B cell (primary cell): ENCODE data around the gene PDE10A. TPM values are rescaled to one million over a fixed set of nuclear protein-coding genes. Genes with fewer than 3 reads are reported as not detected.
"Not testable (repeated sequence)": the region's sequence is repeated elsewhere in the genome, so short reads cannot be mapped to it uniquely, and the experiment has no call there.

Source experiments
- ATAC-seq: fragments of 200-7000 bp; cut with Tn5 transposase; one replicate; pipeline ENCODE4 v1.10.0; 2021; ENCODE audit warnings: low read depth, mild to moderate bottlenecking, moderate number of reproducible peaks, moderate library complexity
- CTCF ChIA-PET: fragments of 350-600 bp; sonication (Branson Sonifier 250); formaldehyde crosslinking; loops from one replicate; lab custom pipeline; 2021; ENCODE audit warnings: antibody characterized with exemption, inconsistent platforms; lab: Charles Lee
- POLR2A ChIA-PET: fragments of 350-600 bp; sonication (Branson Sonifier 250); formaldehyde crosslinking; loops from one replicate; lab custom pipeline; 2021; ENCODE audit warnings: antibody characterized with exemption; lab: Charles Lee
- DNase-seq: peaks from one replicate; pipeline ENCODE4 v3.0.0; 2013
- H2AFZ ChIP-seq: 2 replicates; pipeline ENCODE4 v1.6.1; 2012; ENCODE audit warnings: mild to moderate bottlenecking, low read depth, low read length; ENCODE audit not compliant: insufficient read depth, poor library complexity, severe bottlenecking
- H3K27ac ChIP-seq, 2 donors: 1 replicate in 1 of 2; 2 replicates in 1 of 2; pipeline ENCODE4 v1.5.1; 2012 to 2013; ENCODE audit warnings: low read length in 2 of 2, mild to moderate bottlenecking in 2 of 2, moderate library complexity in 1 of 2
- H3K27me3 ChIP-seq, 4 experiments: fragments of 200-600 bp in 1 of 4; sonication (generic) in 1 of 4; replicated peaks in 1 of 4; 1 replicate in 2 of 4; 2 replicates in 2 of 4; pipeline versions ENCODE4 v1.6.1 to v1.7.0; 2013 to 2016; ENCODE audit warnings: low read length in 3 of 4, mild to moderate bottlenecking in 2 of 4, mixed read lengths in 1 of 4, moderate library complexity in 1 of 4; ENCODE audit not compliant: insufficient read depth in 4 of 4, control insufficient read depth in 3 of 4; ENCODE audit errors: control extremely low read depth in 1 of 4
- H3K36me3 ChIP-seq, 2 experiments: replicated peaks in 1 of 2; 1 replicate in 1 of 2; 2 replicates in 1 of 2; pipeline versions ENCODE4 v1.6.1 to v1.7.1; 2013; ENCODE audit warnings: low read length in 1 of 2; ENCODE audit not compliant: insufficient read depth in 2 of 2, control insufficient read depth in 1 of 2; ENCODE audit errors: control extremely low read depth in 1 of 2, extremely low read depth in 1 of 2
- H3K4me1 ChIP-seq, 2 donors: fragments of 200-600 bp in 1 of 2; sonication (generic) in 1 of 2; 1 replicate in 1 of 2; 2 replicates in 1 of 2; pipeline versions ENCODE4 v1.5.1 to v1.6.1; 2013 to 2017; ENCODE audit warnings: low read length in 2 of 2; ENCODE audit not compliant: control insufficient read depth in 2 of 2, insufficient read depth in 2 of 2
- H3K4me2 ChIP-seq: replicated peaks from 2 replicates; pipeline ENCODE3; 2012; ENCODE audit warnings: mild to moderate bottlenecking, low read depth, low read length; ENCODE audit not compliant: poor library complexity, severe bottlenecking
- H3K4me3 ChIP-seq, 5 experiments: fragments of 200-600 bp in 1 of 5; sonication (generic) in 1 of 5; 1 replicate in 3 of 5; 2 replicates in 2 of 5; pipeline versions ENCODE4 v1.5.1 to v1.7.0; 2011 to 2016; ENCODE audit warnings: low read length in 4 of 5, mild to moderate bottlenecking in 4 of 5, low read depth in 2 of 5, control low read depth in 1 of 5, moderate library complexity in 1 of 5; ENCODE audit not compliant: insufficient read depth in 1 of 5; ENCODE audit errors: control extremely low read depth in 1 of 5, extremely low read depth in 1 of 5
- H3K79me2 ChIP-seq: fragments of 200-600 bp; sonication (generic); one replicate; pipeline ENCODE4 v1.6.0; 2016; ENCODE audit warnings: low read length; ENCODE audit not compliant: control insufficient read depth, insufficient read depth
- H3K9ac ChIP-seq: fragments of 200-600 bp; sonication (generic); 2 replicates; pipeline ENCODE4 v1.6.1; 2017; ENCODE audit warnings: mild to moderate bottlenecking, low read length, moderate library complexity
- H3K9me3 ChIP-seq, 3 donors: one replicate each; pipeline versions ENCODE4 v1.6.1 to v1.7.1; 2013; ENCODE audit warnings: low read length in 2 of 3; ENCODE audit not compliant: control insufficient read depth in 2 of 3, insufficient read depth in 1 of 3; ENCODE audit errors: control extremely low read depth in 1 of 3
- H4K20me1 ChIP-seq: 2 replicates; pipeline ENCODE4 v1.6.0; 2012; ENCODE audit warnings: mild to moderate bottlenecking, low read length; ENCODE audit not compliant: insufficient read depth, control insufficient read depth, poor library complexity, severe bottlenecking
- H3K27ac Mint-ChIP-seq: one replicate; pipeline ENCODE4 v1.8.0; 2021; ENCODE audit warnings: mixed read lengths
- H3K27me3 Mint-ChIP-seq: one replicate; pipeline ENCODE4 v1.8.0; 2021; ENCODE audit warnings: mixed read lengths
- H3K4me1 Mint-ChIP-seq: one replicate; pipeline ENCODE4 v1.8.0; 2021; ENCODE audit warnings: mixed read lengths
- H3K4me3 Mint-ChIP-seq: one replicate; pipeline ENCODE4 v1.8.0; 2021; ENCODE audit warnings: mixed read lengths
- H3K9me3 Mint-ChIP-seq: one replicate; pipeline ENCODE4 v1.8.0; 2022; ENCODE audit warnings: mixed read lengths; ENCODE audit not compliant: insufficient read depth
- EZH2 ChIP-seq: IDR thresholded peaks from 2 replicates; pipeline ENCODE4 v1.6.1; 2012; ENCODE audit warnings: borderline replicate concordance, low read depth, mild to moderate bottlenecking, moderate library complexity, low read length; ENCODE audit not compliant: insufficient read depth, poor library complexity, severe bottlenecking
- WGBS: methylation state at CpG from one replicate; pipeline ENCODE4 v1.1.5; 2013; ENCODE audit warnings: missing lambda C conversion rate; ENCODE audit not compliant: insufficient coverage; 5-methylcytosine and 5-hydroxymethylcytosine counted together
- intact Hi-C: fragments of 100-400 bp; cut with micrococcal nuclease; formaldehyde crosslinking; loops from one replicate; pipeline ENCODE4 v1.10.0; 2022
- polyA plus RNA-seq: library from polyadenylated mRNA; depleted of rRNA; stranded (reverse); fragments of >200 nt; gene quantifications from 2 replicates; pipeline ENCODE4 v1.2.3, GENCODE V29; 2012
- total RNA-seq, 2 donors: library from RNA; stranded (reverse); fragments of 120-200 nt in 1 of 2; gene quantifications; 1 replicate in 1 of 2; 2 replicates in 1 of 2; pipeline versions ENCODE4 v1.2.3 to v1.2.4, GENCODE V29; 2013 to 2022
- TF ChIP-seq, protein P1 (sequence below): fragments of 200-600 bp; IDR thresholded peaks from one replicate; pipeline ENCODE4 v1.8.0; 2022; ENCODE audit warnings: antibody characterized with exemption, mild to moderate bottlenecking

PDE10A gene
- total and polyA plus RNA-seq, 2 donors (not counting 1 experiment from before 2014, with no cell fraction given), result not detected

DNA sequence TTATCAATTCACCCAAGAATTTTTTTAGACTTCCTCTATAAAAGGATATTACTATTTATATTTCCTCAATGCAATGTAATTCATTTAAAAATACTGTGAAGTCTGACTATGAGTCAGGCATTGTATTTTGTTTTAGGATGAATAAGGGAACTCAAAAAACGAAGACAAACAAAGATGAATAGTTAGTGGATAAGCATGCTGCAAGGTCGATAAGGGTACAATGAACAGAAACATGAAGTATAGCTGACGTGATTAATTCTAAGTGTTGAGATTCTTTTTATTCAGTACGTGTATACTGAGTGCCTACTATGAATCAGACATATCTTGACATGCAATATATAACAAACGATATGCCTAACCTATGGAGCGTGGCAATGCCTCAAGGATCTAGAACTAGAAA is 105.4 kb downstream of the PDE10A start:
- no peak for DNase-seq
- H3K4me2 ChIP-seq, result no peak overlapping the region
- H3K27me3 ChIP-seq, result no peaks in the 10 kb centered on the region
- Mint-ChIP-seq H3K9me3 (peaks cover 5% of the 10 kb centered on the region), H3K27me3 (no peaks in the 10 kb centered on the region), H3K4me1 (no peaks in the 10 kb centered on the region), H3K4me3 (no peak overlapping the region), H3K27ac (no peak overlapping the region)
- no peaks in the 10 kb centered on the region for H3K79me2 ChIP-seq
- intact Hi-C loops, result no loop called here
- no peak for ATAC-seq
- no peak overlapping the region for H3K27ac ChIP-seq
- TF ChIP-seq, protein P1, sequence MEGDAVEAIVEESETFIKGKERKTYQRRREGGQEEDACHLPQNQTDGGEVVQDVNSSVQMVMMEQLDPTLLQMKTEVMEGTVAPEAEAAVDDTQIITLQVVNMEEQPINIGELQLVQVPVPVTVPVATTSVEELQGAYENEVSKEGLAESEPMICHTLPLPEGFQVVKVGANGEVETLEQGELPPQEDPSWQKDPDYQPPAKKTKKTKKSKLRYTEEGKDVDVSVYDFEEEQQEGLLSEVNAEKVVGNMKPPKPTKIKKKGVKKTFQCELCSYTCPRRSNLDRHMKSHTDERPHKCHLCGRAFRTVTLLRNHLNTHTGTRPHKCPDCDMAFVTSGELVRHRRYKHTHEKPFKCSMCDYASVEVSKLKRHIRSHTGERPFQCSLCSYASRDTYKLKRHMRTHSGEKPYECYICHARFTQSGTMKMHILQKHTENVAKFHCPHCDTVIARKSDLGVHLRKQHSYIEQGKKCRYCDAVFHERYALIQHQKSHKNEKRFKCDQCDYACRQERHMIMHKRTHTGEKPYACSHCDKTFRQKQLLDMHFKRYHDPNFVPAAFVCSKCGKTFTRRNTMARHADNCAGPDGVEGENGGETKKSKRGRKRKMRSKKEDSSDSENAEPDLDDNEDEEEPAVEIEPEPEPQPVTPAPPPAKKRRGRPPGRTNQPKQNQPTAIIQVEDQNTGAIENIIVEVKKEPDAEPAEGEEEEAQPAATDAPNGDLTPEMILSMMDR, result no peak
- no peak for TF ChIP-seq EZH2
- peaks cover 0 to 4% (median 0%) of the 10 kb centered on the region in 3 donors for H3K9me3 ChIP-seq
- no peak overlapping the region for H3K4me3 ChIP-seq
- WGBS, result 77% methylated on average over 3 of the region's 6 CpGs
- no peaks in the 10 kb centered on the region for H3K4me1 ChIP-seq
- no peak overlapping the region for H2AFZ ChIP-seq
- no peaks in the 10 kb centered on the region for H4K20me1 ChIP-seq
- H3K36me3 ChIP-seq, result no peaks in the 10 kb centered on the region
- H3K9ac ChIP-seq, result no peak overlapping the region
- ChIA-PET CTCF (no interaction called here), POLR2A (no interaction called here)

DNA sequence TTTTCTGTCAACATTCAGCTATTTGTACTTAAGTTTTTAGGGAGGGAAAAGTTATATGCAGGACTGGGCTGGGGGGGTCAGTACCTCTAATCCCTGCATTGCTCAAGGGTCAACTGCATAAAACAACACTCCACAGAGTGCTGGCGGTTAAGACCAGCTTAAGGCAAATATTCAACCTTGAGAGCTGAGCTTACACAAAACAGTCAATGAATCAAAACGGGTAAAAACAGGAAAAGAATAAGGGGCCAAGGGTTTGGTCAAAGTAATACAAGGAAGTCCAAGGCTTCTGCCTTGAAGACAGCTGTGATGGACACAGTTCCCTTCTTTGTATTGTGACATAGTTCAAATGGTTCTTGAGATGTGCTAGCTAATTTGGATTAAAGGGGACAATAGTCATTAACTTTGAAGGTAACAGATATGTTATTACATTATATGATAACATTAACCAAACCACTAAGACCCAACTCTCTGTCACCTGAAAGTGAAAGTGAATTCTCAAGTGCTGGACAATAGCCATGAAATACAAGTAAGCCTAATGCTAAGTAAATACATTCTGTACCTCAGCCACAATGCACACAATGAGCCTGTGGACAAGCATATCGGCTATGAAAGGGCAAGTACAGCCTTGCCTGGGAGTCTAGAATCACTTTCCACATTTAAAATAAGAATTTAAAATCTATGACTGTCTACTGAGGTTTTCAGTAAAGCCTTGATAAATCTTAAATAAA is 106.8 kb downstream of the PDE10A start:
- H3K4me1 ChIP-seq, result no peaks in the 10 kb centered on the region
- no peak overlapping the region for H3K9ac ChIP-seq
- Mint-ChIP-seq H3K4me1 (no peaks in the 10 kb centered on the region), H3K27ac (no peak overlapping the region), H3K27me3 (no peaks in the 10 kb centered on the region), H3K9me3 (peaks cover 5% of the 10 kb centered on the region), H3K4me3 (no peak overlapping the region)
- DNase-seq, result no peak
- TF ChIP-seq, protein P1, result no peak
- TF ChIP-seq EZH2, result no peak
- no peaks in the 10 kb centered on the region for H4K20me1 ChIP-seq
- H3K4me2 ChIP-seq, result no peak overlapping the region
- intact Hi-C loops, result no loop called here
- CTCF ChIA-PET, result no interaction called here
- ATAC-seq, result no peak
- no peak overlapping the region for H2AFZ ChIP-seq
- H3K4me3 ChIP-seq, result no peak overlapping the region
- H3K27ac ChIP-seq, result no peak overlapping the region
- no peaks in the 10 kb centered on the region for H3K79me2 ChIP-seq
- H3K36me3 ChIP-seq, result no peaks in the 10 kb centered on the region
- 0% methylated on average over 1 of the region's 3 CpGs for WGBS
- H3K27me3 ChIP-seq, result no peaks in the 10 kb centered on the region
- POLR2A ChIA-PET, result no interaction called here
- peaks cover 0 to 4% (median 0%) of the 10 kb centered on the region in 3 donors for H3K9me3 ChIP-seq

DNA sequence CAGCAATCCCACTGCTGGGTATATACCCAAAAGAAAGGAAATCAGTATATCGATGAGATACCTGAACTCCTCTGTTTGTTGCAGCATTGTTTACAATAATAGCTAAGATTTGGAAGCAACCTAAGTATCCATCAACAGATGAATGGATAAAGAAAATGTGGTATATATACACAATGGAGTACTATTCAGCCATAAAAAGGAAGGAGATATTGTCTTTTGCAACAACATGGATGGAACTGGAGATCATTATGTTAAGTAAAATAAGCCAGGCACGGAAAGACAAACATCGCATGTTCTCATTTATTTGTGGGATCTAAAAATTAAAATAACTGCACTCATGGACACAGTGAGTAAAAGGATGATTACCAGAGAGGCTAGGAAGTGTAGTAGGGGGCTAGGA is 108.4 kb downstream of the PDE10A start:
- intact Hi-C loops, H4K20me1 ChIP-seq, POLR2A ChIA-PET, H3K27me3 ChIP-seq, H3K9me3 Mint-ChIP-seq, H3K9me3 ChIP-seq, CTCF ChIA-PET, H3K9ac ChIP-seq, H3K27ac ChIP-seq, H3K36me3 ChIP-seq, H3K79me2 ChIP-seq, H3K27me3 Mint-ChIP-seq, DNase-seq, H3K4me3 Mint-ChIP-seq, H3K4me3 ChIP-seq, H3K4me1 ChIP-seq, H3K27ac Mint-ChIP-seq, H2AFZ ChIP-seq, ATAC-seq, H3K4me2 ChIP-seq, H3K4me1 Mint-ChIP-seq: not testable (repeated sequence)
- WGBS, result 95% methylated on average over 2 of the region's 3 CpGs
